OCI-LY3 (cell line): ENCODE data around the gene SLFNL1.

Experiments used
- EZH2phosphoT487 ChIP-seq: fragments of 200-600 bp; shearing (Covaris generic); IDR thresholded peaks from 2 replicates; pipeline ENCODE4 v1.6.1; 2018; ENCODE audit warnings: antibody characterized with exemption, mixed run types, low read depth
- TF ChIP-seq, protein P1 (sequence below): fragments of 200-600, 300-600 bp; sonication (generic); IDR thresholded peaks from 2 replicates; pipeline ENCODE4 v1.5.1; 2014; ENCODE audit warnings: antibody characterized with exemption, low read length, low read depth

DNA sequence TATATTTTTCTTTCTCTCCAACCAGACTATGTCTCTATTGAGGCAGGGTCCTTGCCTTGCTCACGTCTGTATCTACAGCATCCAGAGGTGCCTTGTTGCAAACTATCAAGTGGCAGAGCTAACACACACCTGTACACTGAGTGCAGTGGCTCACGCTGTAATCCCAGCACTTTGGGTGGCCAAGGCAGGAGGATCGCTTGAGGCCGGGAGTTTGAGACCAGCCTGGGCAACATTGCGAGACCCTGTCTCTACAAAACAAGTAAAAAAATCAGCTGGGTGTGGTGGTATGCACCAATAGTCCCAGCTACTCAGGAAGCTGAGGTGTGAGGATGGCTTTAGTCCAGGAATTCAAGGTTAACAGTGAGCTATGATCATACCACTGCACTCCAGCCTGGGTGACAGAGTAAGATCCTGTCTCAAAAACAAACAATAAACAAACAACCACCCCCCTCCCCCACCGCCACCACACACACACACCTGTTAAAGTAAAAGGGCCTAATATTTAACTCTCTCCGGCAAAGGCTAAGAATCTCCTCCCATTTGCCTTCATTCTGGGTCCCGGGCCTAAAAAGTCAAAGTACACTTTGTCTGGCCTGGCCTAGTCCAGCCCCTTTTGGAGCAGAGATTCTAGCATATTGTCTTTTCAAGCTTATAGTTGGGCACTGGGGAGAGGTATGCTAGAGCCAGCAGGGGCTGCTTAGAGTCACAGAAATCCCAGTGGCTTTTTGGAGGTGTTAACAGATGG is 9.5 kb upstream of the SLFNL1 start:
- TF ChIP-seq, protein P1, sequence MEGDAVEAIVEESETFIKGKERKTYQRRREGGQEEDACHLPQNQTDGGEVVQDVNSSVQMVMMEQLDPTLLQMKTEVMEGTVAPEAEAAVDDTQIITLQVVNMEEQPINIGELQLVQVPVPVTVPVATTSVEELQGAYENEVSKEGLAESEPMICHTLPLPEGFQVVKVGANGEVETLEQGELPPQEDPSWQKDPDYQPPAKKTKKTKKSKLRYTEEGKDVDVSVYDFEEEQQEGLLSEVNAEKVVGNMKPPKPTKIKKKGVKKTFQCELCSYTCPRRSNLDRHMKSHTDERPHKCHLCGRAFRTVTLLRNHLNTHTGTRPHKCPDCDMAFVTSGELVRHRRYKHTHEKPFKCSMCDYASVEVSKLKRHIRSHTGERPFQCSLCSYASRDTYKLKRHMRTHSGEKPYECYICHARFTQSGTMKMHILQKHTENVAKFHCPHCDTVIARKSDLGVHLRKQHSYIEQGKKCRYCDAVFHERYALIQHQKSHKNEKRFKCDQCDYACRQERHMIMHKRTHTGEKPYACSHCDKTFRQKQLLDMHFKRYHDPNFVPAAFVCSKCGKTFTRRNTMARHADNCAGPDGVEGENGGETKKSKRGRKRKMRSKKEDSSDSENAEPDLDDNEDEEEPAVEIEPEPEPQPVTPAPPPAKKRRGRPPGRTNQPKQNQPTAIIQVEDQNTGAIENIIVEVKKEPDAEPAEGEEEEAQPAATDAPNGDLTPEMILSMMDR: no peak
- TF ChIP-seq EZH2phosphoT487: no peak
